GM21737 (cell line): ENCODE results near the gene SOCS2.
A peak's percentile ranks its signal among the peaks of the same experiment; 100 is the strongest.

Experiments
- ATAC-seq: cut with Tn5 transposase; IDR thresholded peaks from one replicate; pipeline ENCODE4 v1.9.1; 2021; ENCODE audit warnings: mild to moderate bottlenecking, moderate library complexity; ENCODE audit not compliant: unreplicated experiment

Gene SOCS2

DNA sequence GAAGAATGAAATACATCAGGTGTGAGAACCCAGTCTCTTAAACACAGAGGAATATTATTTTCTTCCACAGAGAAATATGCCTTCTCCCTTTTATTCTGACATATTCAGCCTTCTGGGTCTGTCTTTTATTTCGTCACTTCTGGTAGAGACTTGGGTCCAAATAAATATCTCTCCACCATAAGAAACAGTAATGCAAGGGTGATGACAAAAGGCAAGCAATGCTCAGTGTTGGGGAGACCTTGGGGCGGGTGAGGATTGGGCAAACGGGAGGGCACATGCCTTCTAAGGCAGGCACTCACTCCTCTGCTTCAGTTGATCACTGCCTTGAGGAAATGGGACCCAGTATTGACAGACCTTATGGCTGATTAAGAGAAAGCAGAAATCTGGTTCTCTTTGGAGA lies 6.7 kb upstream of the SOCS2 start:
- no peak for ATAC-seq

DNA sequence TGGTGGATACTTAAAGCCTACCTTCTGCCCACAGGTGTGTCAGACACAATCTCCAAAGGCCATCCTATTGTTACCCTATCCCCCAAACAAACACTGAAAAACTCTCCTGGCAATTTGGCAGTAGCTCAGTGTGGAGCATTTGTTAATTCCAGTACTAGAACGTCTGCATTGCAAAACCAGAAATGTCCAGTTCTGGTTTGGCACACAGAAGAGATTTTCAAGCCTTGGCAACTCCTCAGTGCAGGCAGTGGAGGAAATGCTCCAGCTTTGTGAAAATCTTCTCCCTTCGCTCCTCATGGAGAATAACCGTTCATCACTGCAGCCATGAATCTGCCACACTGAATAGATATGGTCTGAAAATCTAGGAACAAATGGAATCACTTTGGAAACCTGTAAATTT lies 5.3 kb upstream of the SOCS2 start:
- ATAC-seq: no peak

DNA sequence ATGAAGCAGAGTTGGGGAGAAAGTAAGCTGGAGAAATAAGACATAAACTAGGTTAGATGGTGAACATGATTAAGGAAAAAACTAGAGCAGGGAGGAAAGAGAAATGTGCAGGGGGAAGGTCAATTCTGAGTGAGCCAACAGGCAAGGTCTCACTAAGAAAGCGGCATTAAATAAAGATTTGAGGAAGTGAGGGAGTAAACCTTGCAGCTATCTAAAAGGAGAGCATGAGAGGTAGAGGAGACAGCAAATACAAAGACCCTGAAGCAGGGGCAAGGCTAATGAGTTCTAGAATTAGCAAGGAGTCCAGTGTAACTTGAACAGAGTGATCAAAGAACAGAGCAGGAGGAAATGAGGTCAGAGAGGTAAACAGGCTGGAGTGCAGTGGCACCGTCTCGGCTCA lies 4.4 kb upstream of the SOCS2 start:
- ATAC-seq: no peak

DNA sequence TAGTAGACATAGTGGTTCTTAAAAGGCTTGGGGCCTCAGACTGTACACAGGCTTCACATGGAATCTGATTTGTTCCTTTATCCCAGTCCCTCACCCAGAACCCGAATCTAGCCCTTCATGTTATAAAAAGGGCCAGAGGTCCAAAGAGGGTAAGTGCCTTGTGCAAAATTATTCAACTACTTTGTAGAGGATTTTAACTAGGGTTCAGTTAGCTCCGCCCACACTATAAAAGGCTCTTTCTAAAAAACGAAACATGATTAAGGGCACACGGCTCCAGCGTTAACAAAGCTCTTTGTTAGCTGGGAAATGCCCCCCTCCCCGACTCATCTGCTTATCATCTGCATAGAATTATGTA lies 3.2 kb upstream of the SOCS2 start:
- ATAC-seq: no peak

DNA sequence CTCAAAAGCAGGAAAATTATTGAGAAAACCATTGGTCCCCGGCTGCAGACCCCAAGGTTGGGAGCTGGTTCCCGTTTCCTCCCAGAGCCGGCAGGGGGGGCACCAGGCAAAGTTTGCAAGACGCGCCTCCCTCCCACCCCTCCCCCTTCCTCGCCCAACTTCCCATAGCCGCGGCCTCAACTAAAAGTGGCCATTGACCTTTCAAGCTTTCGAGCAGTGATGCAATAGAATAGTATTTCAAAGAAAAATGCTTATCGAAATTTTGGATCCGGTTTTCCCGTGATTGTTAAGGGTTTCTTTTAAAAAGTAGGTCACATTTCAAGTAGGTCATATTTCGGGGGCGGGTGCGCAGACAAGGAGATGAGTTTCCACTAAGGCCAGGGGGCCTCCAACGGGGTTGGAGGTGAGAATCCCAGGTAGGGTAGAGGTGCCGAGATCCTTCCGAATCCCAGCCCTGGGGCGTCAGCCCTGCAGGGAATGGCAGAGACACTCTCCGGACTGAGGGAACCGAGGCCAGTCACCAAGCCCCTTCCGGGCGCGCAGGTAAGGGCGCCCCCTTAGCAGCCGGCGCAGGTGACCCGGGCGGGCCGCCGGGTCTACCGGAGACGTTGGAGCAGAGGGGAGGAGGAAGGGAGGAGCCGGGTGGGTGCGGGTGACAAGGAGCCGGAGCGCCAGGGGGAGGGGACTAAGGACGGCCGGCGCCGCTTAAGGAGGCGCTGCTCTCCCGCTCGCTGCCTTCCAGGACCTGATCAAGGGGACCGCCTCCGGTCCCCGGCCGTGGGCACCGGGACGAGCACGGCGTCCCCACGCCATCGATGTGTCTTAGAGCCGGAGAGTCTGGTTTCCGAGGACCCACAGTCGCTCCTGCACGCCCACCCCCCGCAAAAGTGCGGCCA lies 2.6 kb upstream of the SOCS2 start:
- ATAC-seq: peak; percentile 44

DNA sequence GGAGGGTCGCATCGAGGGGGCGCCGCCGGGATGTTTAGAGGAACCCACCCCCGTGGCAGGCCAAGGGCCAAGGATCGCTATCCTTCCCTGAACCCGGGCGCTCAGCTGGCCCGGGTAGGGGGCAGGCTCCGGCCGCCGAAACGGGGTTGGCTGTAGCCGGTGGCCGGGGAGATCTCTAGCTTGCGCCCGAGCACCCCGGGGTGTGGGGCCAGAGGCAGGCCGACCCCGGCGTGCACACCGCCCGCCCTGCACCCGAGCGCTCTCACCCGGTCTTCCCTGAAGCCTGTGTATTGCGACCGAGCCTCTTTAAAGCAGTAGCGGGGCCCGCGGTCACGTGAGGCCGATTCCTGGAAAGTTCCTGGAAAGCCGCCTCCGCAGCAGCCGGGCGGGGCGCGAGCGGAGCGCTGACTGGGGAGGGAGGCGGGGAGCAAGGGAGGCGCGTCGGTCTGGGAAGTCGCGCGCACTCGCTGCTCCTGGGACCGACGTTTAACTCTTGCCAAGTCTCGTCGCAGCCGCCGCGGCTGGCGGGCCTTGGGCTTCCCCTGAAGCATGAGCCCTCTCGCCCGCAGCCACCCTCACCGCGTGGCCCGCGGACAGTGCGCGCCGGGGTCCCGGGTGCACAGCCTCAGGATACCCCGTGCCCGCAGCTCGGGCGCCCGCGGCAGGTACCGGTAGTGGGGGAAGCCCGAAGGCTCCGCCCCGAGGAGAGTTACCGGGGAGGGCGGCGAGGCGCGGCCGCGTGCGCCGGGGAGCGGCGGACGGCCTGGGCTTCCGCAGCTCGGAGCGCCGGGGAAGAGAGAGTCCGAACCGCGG lies 1.7 kb upstream of the SOCS2 start:
- peak; percentile 48 for ATAC-seq

DNA sequence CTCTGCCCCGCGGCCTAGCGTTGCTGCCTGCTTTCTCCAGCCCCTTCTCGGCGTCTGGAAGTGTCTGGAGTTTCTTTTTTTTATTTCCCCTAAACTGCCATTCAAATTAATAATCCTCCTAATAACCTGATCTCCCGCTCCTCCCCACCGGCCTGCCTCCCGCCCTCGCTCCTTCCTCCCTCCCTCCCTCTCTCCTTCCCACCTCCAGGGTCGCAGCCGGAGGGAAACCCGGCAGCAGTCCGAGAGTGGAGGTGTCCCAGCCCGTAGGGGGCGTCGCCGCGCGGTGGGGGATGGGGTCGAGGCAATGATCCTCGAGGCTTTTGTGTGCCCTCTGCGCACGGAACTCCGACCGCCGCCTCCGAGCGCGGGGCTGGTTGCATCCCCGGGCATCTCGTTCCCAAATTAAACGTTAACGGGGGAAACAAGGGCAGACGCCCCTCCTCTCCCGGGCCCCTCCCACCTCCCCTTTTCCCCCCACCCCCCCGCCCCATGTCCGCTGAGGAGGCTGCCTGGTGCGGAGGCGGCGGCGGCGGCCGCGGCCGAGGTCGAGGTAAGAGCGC lies 1.0 kb upstream of the SOCS2 start:
- no peak for ATAC-seq

DNA sequence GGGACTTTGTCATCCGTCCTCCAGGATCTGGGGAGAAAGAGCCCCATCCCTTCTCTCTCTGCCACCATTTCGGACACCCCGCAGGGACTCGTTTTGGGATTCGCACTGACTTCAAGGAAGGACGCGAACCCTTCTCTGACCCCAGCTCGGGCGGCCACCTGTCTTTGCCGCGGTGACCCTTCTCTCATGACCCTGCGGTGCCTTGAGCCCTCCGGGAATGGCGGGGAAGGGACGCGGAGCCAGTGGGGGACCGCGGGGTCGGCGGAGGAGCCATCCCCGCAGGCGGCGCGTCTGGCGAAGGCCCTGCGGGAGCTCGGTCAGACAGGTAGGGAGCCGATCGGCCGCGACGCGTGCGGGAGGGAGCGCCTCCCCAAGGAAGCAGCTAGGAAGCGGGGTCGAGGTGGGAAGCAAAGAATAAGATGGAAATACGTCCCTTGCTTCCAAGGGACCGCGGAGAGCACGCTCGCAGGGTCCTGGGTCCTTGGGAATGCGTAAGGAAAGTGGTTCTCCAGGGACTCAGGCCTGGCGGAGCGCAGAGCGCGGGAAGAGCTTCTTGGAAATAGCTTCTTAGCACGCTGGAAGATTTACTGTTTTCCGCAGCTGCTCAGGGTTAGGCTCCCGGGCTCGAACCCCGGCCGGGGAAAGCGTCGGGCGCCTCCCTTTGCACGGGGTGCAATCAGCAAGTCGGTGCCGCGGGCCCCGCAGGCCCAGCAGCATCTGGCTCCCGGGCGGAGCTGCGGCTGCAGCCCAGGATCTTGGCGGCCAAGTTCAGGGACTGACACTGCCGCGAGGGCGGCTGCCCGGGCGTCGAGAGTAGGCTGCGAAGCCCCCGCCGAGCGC lies 457 bp downstream of the SOCS2 start:
- ATAC-seq: no peak

DNA sequence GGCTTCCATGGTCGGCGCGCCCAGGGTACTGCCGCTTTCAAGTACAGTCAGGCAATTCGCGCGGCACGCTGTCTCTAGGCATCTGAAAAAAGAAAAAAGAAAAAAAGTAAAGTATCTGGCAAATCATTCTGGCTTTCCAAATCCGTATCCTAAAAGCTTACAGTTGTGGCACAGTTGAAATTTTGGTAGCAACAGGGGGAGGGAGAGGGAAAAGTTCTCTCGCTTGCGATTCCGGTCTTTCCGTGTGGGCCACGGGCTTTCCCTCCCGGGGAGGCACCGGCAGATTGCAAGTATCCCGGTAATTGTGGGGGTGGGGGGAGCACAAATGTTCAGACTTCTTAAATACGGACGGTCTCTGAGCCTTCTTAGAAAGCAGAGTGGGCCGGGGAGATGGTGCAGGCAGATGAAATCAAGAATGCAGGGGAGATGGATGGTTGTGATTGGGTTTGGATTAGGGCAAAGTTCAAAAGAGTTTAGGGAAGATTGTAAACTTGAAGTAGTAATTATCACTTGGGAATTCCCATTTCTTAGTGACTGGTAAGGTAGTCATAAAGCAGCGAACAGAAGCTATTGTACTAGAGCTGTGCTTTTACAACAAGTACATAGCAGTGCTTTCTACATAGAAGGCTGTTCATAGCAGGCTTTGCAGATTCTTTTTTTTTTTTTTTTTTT lies 1.2 kb downstream of the SOCS2 start:
- no peak for ATAC-seq

DNA sequence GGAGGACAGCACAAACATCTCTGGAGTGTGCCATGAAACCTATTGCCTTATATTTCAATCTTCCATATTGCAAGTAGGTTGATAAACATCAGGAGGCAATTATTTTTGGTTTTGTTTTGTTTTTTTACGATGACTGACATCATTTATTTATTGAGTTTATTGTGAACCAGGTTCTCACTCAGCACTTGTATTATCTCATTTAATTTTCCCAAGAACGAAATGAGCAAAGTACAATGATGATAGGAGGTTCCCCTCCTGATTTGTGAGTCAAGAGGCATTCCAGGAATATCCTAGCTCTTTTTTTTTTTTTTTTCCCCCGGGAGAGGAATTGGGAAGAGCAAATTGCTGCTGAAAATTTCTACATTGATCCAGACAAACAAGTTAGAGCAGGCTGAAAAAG lies 4.7 kb downstream of the SOCS2 start:
- ATAC-seq: no peak

DNA sequence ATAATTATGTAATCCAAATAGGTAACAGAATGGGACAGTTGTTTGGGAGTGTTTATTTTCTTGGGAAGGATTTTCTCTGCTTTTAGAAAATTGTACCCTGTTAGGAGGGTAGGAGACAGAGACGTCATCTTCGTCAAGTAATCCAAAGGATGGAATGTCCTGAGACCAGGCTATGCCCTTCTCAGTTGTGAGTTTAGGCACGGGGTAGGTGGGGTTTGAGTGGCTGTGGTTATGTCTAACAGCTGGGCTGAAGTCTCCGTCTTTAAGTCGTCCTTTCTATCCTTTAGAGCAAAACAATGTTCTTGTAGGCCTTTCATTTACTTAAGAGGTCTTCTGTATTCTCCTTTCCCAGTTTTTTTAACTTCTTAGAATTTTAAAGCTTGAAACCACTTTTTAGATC lies 5.7 kb downstream of the SOCS2 start:
- ATAC-seq: no peak

DNA sequence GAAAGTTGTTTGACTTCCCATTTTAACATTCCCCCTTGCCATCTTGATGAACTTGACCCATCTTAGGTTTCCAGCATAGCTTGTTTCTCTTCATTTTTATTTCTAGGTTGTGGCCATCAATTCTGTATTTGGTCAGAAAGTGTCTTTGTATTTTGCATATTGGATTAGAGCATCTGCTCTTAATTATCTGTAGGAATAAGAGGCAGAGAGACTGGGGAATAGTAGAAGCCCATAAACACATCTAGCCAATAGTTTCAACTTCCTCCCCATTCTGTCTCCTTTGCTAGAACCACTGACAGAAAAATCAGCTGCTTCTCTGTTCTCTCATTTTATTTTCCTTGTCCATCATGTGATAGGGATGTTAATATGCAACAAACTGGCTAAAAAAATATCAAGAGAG lies 8.2 kb downstream of the SOCS2 start:
- ATAC-seq: no peak

DNA sequence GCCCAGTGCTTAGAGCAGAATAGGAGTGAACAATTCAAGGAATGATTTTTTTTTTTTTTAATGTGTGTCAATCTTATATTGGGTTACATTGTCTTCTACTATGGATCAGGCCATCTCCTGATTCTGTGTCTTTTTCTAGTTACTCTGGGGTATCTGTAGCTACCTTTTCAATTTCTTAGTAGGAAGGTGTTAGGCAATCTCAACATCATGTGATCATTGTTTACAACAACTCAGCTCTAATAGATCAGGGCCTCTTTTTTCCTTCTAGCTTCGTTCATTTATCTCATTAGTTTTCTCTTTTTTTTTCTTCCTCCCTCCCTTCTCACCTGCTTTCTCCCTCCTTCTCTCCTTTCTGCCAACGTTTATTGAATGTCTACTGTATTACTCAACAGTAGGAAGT lies 8.9 kb downstream of the SOCS2 start:
- no peak for ATAC-seq

DNA sequence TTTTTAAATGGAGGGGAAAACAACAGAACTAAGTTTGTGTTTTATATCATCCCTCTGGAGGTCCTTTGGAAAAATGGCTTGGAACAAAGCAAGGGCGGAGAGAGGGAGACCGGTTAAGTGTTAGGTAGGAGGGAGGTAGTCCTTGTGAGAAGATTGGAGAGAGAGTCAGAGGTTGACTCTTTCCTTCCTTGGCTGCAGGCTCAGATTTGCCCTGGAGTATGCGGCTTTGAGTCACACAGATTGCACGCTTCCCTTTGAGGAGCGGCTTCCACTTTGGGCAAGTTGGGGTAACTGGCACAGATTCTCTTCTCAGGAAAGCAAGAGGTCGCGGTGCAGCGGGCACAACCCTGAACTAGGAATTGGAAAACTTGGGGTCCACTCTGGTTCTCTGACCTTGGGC lies 9.9 kb downstream of the SOCS2 start:
- ATAC-seq: no peak

DNA sequence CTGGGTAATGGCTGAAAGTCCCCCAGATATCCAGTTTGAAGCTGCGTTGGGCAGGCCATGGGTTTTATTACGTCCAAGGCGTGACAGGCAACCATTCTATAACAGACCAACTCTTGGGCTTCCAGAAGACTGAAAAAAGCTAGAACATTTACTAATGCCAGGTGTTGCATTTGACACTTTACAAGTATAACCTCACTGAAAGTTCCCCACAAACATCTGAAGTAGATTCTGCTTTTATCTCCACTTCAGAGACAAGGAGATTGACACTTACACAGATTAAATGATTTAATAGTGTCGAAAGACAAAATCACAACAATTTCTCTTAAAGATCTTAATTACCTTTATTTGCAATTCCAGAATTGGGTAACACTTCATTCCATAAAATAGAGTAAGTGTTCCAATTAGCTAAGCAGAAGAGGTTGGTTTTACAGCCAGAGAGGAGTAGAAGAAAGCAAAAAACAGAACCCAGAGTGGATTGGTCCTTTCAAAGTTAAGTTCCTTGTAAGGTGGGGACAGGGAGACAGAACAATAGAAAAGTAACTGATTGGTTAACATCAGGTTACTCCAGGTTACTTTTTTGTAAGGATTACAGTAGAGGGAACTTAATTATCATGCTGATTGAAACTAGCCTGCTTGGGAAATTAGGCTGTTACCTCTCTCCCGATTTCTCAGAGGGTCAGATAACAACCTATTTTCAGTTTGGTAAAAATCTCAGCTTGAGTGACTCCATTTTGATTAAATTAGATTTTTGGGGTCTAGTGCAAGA lies 11.3 kb downstream of the SOCS2 start:
- ATAC-seq: no peak

DNA sequence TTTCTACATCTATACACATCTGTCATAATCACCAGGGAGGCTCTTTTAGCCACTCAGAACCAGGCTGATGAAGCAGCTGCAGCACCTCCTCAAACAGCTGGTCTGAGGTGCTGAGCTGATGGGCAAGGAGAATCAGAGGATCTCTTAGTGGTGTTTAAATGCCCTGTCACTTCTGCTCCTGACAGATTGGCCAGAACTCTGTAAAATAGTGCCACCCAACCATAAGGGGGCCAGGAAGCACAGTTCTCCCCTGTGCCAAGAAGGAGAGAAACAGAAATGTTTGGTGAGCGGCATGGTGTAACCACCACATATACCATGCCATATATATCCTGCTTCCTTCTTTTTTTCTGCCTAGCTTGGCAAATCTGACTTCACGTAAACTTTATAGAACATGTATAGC lies 12.8 kb downstream of the SOCS2 start:
- ATAC-seq: no peak

DNA sequence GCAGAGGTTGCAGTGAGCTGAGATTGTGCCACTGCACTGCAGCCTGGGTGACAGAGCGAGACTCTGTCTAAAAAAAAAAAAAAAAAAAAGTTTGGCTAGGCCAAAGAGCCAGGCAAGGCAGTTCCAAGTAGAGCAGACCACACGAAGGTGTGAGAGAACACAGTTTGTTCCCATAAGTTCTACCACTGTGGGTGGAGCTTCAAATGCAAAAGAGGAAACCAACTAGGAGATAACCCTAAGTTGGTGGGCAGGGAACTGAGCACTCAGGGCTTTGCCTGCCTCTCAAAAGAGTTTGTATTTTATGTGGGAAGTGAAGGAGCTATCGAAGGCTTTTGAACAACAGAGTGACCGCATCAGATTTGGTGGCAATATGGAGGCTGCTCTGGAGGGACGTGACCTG lies 15.1 kb downstream of the SOCS2 start:
- no peak for ATAC-seq

DNA sequence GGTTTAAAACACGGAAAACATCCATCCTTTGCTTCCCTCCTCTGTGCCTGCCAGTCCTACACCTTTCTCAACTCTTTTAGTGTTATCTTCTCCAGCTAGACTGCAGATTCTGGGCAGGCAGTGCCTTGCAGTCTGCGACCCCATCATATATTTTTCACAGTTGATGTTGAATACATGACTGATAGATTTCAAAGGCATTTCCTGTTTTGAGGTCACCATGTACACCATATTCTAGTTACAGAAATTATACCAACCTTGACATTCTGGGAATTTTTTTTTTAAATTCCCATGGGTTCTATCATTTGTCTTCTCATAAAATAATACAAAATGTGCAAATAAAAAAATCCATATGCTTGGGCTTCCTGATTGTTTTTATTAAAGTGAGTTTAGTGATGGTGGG lies 16.6 kb downstream of the SOCS2 start:
- no peak for ATAC-seq

DNA sequence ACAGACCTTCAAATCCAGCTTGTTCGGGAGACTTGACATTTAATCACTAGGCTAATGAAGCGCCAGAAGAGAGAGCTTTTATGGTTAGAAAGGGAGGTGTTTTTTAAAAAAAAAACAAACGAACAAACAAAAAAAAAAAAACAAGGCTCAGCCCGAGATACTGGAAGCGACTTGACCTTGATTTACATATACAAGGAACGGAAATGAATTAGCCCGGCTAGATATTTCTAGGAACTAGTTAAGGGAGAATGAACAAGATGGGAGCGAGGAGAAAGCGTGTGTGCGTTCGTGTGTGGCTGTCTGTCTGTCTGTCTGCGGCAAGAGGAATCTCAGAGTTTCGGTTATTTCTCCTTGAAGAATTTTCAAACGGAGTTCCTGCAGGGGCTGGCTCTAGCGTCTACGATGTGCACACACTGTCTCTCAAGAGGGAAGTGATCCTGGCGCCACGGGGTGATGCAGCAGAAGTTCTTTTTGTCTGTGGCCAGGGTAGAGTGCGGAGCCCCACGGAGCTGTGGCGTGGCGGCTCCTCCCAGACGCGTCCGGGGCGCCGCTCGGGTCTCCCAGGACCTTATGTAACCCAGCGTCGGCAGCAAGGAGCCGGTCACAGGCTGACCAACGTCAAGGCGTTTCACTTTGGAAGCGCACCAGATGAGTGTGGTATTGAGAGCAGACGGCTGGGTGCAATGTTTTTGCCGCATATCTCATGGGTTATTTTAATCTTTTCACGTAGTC lies 18.8 kb downstream of the SOCS2 start:
- ATAC-seq: peak; percentile 73
